WTC11 (cell line): ENCODE results near the gene RARA. TPM values are rescaled to one million over a fixed set of nuclear protein-coding genes. Genes with fewer than 3 reads are reported as not detected.

Source experiments
- ATAC-seq: fragments of 200-7000 bp; cut with Tn5 transposase; 2 replicates; pipeline ENCODE4 v1.10.0; 2021; ENCODE audit warnings: mild to moderate bottlenecking, moderate library complexity
- CTCF ChIA-PET: fragments of 300-600 bp; sonication (Branson Sonifier 250); formaldehyde crosslinking; loops from one replicate; lab custom pipeline; 2021; ENCODE audit warnings: antibody characterized with exemption; lab: Charles Lee
- POLR2A ChIA-PET: fragments of 350-600 bp; sonication (Branson Sonifier 250); formaldehyde crosslinking; loops from one replicate; lab custom pipeline; 2021; ENCODE audit warnings: antibody characterized with exemption; lab: Charles Lee
- DNase-seq: peaks from one replicate; pipeline ENCODE4 v3.0.0; 2021; ENCODE audit warnings: low spot score
- H3K27ac Mint-ChIP-seq: 2 replicates; pipeline ENCODE4 v1.8.0; 2021; ENCODE audit warnings: mixed read lengths
- H3K27me3 Mint-ChIP-seq: 2 replicates; pipeline ENCODE4 v1.8.0; 2021; ENCODE audit warnings: low read depth, mild to moderate bottlenecking, moderate library complexity, mixed read lengths
- H3K36me3 Mint-ChIP-seq: 2 replicates; pipeline ENCODE4 v1.8.0; 2021; ENCODE audit warnings: mixed read lengths
- H3K4me1 Mint-ChIP-seq: 2 replicates; pipeline ENCODE4 v1.8.0; 2022; ENCODE audit warnings: mixed read lengths
- H3K4me3 Mint-ChIP-seq: 2 replicates; pipeline ENCODE4 v1.8.0; 2021; ENCODE audit warnings: mild to moderate bottlenecking, moderate library complexity, mixed read lengths
- H3K9me3 Mint-ChIP-seq: 2 replicates; pipeline ENCODE4 v1.8.0; 2021; ENCODE audit warnings: mixed read lengths
- GABPB1 ChIP-seq: sonication (generic); formaldehyde crosslinking; IDR thresholded peaks from 2 replicates; pipeline ENCODE4 v1.8.1; 2023; ENCODE audit warnings: mild to moderate bottlenecking, missing genetic modification reagents
- NFATC4 ChIP-seq: fragments of 250-450 bp; sonication (Bioruptor Pico); IDR thresholded peaks from 2 replicates; pipeline ENCODE4 v1.9.0; 2021; ENCODE audit warnings: mild to moderate bottlenecking
- OVOL2 ChIP-seq: fragments of 250-450 bp; sonication (Bioruptor Pico); IDR thresholded peaks from 2 replicates; pipeline ENCODE4 v1.9.0; 2021; ENCODE audit warnings: mild to moderate bottlenecking, borderline replicate concordance
- PRRX2 ChIP-seq: fragments of 250-450 bp; sonication (Bioruptor Pico); IDR thresholded peaks from 2 replicates; pipeline ENCODE4 v1.8.0; 2021; ENCODE audit warnings: mild to moderate bottlenecking
- RELA ChIP-seq: sonication (generic); formaldehyde crosslinking; IDR thresholded peaks from 2 replicates; pipeline ENCODE4 v1.8.1; 2022; ENCODE audit warnings: missing genetic modification reagents, mild to moderate bottlenecking, borderline replicate concordance
- SOX15 ChIP-seq: fragments of 250-450 bp; sonication (Bioruptor Pico); IDR thresholded peaks from 2 replicates; pipeline ENCODE4 v1.9.0; 2021; ENCODE audit warnings: mild to moderate bottlenecking
- SP1 ChIP-seq: sonication (generic); formaldehyde crosslinking; conservative IDR thresholded peaks from 2 replicates; pipeline ENCODE4 v1.8.1; 2022; ENCODE audit warnings: missing genetic modification reagents
- ZNF396 ChIP-seq: fragments of 250-450 bp; sonication (Bioruptor Pico); IDR thresholded peaks from 2 replicates; pipeline ENCODE4 v1.8.0; 2021; ENCODE audit warnings: mild to moderate bottlenecking, moderate library complexity, borderline replicate concordance
- total RNA-seq: library from RNA; stranded (reverse); gene quantifications from 3 replicates; pipeline ENCODE4 v1.2.3, GENCODE V29; 2021
- TF ChIP-seq, protein P1 (sequence below): fragments of 250-450 bp; sonication (Bioruptor Pico); IDR thresholded peaks from 2 replicates; pipeline ENCODE4 v1.9.0; 2021; ENCODE audit warnings: mild to moderate bottlenecking
- TF ChIP-seq, protein P2 (sequence below): sonication (generic); formaldehyde crosslinking; IDR thresholded peaks from 2 replicates; pipeline ENCODE4 v1.8.1; 2022; ENCODE audit warnings: missing genetic modification reagents, borderline replicate concordance

Gene RARA
- total RNA-seq, 1 experiment from 2014 or later = 20.7 TPM

DNA sequence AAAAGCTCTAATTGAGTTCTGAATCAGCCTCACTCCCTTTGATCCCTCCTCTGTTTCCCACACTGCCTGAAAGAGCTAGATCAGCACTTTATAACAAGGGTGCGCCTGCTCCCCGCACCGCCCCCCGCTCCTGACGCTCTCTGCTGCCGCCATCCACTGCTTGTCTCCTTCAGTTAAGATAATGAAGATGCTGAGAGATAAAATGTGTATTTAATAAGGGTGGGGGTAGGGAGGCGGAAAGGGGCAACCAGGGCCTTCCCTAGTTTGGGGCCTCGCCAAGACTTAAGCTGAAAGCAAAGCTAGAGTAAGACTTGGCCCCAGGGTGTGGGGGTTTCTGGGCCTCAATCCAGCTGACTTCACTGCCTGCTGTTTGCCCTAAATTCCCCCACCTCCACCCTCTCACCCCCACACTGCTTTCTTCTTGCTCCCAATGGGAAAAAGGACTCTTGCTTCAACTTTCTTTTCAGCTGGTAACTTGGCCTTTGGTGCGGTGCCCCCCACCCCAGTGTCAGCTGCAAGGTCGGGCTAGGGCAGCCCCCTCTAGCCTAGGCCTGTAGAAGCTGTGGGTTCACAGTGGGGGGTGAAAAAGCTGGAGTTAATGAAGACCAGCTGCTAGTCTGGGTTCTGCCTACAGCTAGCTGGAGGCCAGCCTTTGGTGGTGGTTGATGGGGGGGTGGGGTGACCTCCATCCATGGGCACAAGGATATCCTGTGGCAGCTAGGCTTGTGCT is 1.8 kb upstream of the RARA start (continued):
- TF ChIP-seq ZNF396 (CRISPR knock-in tag) = no peak

DNA sequence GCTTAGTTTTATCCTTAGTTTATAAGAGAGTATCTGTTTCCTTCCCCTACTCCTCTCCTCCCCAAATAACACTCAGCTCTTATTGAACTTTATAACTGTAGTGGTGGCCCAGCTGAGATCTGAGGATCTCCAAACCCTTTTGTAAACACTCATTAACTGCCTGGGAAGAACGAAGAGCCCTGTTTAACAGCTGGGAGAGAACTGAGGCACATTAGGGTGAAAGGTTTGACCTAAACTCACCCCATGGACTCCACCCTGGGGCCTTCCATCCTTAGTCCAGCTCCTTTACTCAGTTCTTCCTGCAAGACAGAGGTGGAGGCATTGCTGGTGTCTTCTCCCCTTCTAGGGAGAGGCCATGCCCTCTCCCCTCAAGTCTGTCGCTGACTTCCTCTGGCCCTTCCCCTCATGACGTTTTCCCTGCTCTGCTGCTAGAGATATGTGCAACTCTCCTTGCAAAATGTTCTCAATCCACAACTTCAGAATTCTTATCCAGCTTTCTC is 1.2 kb upstream of the RARA start:
- TF ChIP-seq GABPB1 = no peak
- no peak for TF ChIP-seq RELA (CRISPR knock-in tag)
- no peak for TF ChIP-seq OVOL2
- no peak for DNase-seq
- Mint-ChIP-seq H3K4me3 (no peak overlapping the region), H3K36me3 (peaks cover 13% of the 10 kb centered on the region), H3K27ac (no peak overlapping the region), H3K27me3 (no peaks in the 10 kb centered on the region), H3K4me1 (peaks cover 39% of the 10 kb centered on the region), H3K9me3 (no peaks in the 10 kb centered on the region)
- ChIA-PET CTCF (interaction anchor here (0.6 to 10.9 kb wide), 21 partner anchors 9 to 289 kb away, joined by 3 to 259 read pairs (median 6); partner anchors contain the start of gene WIPF2), POLR2A (interaction anchor here (0.5 to 3.3 kb wide), 9 partner anchors 8 to 132 kb away, joined by 3 to 17 read pairs (median 5); no protein-coding TSS in a partner anchor)
- ATAC-seq = no peak

DNA sequence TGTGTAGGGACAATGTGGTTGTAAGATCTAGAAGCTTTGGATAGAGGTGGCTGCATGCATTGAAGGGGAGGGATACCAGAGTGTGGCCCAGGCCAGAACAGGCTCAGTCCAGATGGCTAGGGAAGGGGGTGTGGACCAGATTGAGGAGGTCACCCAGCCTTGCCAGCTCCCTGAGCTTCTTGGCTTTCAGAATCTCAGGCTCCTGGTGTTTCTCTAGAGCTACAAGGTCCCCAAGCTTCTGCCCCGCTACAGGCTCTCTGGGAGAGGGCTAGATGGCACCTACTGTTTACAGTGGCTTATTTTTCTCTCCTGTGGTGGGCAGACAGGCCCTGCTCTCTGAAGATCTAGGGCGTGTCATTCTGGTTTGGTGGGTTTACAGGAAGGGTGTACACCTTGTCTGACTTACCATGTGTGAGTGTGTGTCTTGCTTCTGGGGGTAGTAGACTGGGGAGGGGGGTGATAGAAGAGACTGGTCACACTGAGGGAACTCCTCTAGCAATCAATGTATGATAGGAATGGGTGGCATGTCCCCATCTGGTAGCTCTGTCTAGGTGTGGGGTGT is 1.1 kb downstream of the RARA start:
- H3K27me3 Mint-ChIP-seq = no peaks in the 10 kb centered on the region
- no peaks in the 10 kb centered on the region for H3K9me3 Mint-ChIP-seq
- peaks cover 43% of the 10 kb centered on the region for H3K4me1 Mint-ChIP-seq
- no peak for ATAC-seq
- no peak for TF ChIP-seq NFATC4
- TF ChIP-seq, all 79 proteins: peak for 0
- no peaks in the 10 kb centered on the region for H3K36me3 Mint-ChIP-seq
- ChIA-PET POLR2A (interaction anchor here (0.5 to 1.3 kb wide), 5 partner anchors 9 to 92 kb away, joined by 3 to 8 read pairs (median 4); no protein-coding TSS in a partner anchor), CTCF (interaction anchor here (0.9 to 10.9 kb wide), 8 partner anchors 7 to 275 kb away, joined by 3 to 259 read pairs (median 7); no protein-coding TSS in a partner anchor)
- H3K27ac Mint-ChIP-seq = no peak overlapping the region
- DNase-seq = no peak
- no peak overlapping the region for H3K4me3 Mint-ChIP-seq

DNA sequence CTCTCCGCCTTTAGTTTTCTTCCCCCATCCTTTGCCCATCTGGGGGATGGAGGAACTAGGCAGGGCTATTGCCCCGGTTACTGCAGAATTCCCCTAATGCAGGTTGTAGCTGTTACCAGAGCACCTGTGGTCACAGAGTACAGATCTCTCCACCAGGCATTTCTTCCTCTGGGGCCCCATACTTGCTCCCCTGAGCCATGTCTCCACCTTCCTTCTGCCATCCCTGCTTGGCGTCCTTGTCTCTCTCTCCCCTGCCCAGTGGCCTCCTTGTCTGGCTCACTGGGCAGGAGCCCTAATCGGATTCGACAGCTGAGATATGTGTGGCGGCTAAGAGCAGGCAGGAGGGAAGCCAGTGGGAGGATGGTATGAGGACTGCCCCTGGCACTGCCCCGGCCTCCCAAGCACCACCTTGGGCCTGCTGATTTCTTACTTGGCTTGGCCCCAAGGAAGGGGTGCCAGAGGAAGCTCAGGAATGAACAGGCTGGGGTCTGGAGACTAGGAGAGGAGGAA is 2.0 kb downstream of the RARA start:
- peaks cover 48% of the 10 kb centered on the region for H3K4me1 Mint-ChIP-seq
- TF ChIP-seq PRRX2 (CRISPR knock-in tag) (no peak), SOX15 (CRISPR knock-in tag) (no peak)
- TF ChIP-seq, all 79 proteins: peak for 0
- Mint-ChIP-seq H3K9me3 (no peaks in the 10 kb centered on the region), H3K27me3 (peaks cover 3% of the 10 kb centered on the region), H3K36me3 (no peaks in the 10 kb centered on the region), H3K27ac (no peak overlapping the region), H3K4me3 (no peak overlapping the region)
- ChIA-PET POLR2A (interaction anchor here (0.6 to 1.6 kb wide), 3 partner anchors 23 to 1489 kb away, joined by 3 to 6 read pairs (median 3); partner anchors contain the start of gene CDC6), CTCF (interaction anchor here (0.6 to 10.9 kb wide), 5 partner anchors 42 to 581 kb away, joined by 3 to 259 read pairs (median 3); no protein-coding TSS in a partner anchor)
- DNase-seq (no peak), ATAC-seq (no peak)

DNA sequence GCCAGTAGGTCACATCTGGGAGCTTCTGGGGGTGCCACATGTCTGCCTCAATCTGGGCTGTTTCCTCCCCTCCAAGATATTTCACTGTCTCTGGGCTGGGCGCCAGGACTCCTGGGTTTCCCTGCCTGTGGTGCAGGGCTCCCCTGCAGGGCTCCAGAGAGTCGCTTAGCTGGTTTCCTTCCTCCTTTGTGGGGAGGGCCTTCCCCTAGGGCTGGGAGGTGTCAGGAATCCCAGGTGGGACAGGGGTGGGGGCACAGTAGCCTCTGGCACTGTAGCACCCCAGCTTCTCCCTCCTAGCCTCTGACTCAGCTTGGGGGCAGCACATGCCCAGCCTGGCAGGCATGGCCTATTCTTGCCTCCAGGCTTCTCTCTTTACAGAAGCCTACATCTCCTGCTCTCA is 2.6 kb downstream of the RARA start:
- Mint-ChIP-seq H3K9me3 (no peaks in the 10 kb centered on the region), H3K36me3 (no peaks in the 10 kb centered on the region), H3K4me1 (peaks cover 54% of the 10 kb centered on the region), H3K27me3 (peaks cover 9% of the 10 kb centered on the region), H3K27ac (no peak overlapping the region), H3K4me3 (no peak overlapping the region)
- ChIA-PET CTCF (interaction anchor here (10.9 kb wide), 1 partner anchor 42 kb away, joined by 259 read pairs; no protein-coding TSS in a partner anchor), POLR2A (interaction anchor here (0.6 to 1.6 kb wide), 3 partner anchors 23 to 1489 kb away, joined by 3 to 6 read pairs (median 3); partner anchors contain the start of gene CDC6)
- peak; percentile 1 for DNase-seq
- ATAC-seq = no peak
- TF ChIP-seq ZNF396 (CRISPR knock-in tag) (no peak), SP1 (CRISPR knock-in tag) (no peak), GABPB1 (no peak)
- TF ChIP-seq, protein P1, sequence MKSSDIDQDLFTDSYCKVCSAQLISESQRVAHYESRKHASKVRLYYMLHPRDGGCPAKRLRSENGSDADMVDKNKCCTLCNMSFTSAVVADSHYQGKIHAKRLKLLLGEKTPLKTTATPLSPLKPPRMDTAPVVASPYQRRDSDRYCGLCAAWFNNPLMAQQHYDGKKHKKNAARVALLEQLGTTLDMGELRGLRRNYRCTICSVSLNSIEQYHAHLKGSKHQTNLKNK = no peak
- TF ChIP-seq, protein P2, sequence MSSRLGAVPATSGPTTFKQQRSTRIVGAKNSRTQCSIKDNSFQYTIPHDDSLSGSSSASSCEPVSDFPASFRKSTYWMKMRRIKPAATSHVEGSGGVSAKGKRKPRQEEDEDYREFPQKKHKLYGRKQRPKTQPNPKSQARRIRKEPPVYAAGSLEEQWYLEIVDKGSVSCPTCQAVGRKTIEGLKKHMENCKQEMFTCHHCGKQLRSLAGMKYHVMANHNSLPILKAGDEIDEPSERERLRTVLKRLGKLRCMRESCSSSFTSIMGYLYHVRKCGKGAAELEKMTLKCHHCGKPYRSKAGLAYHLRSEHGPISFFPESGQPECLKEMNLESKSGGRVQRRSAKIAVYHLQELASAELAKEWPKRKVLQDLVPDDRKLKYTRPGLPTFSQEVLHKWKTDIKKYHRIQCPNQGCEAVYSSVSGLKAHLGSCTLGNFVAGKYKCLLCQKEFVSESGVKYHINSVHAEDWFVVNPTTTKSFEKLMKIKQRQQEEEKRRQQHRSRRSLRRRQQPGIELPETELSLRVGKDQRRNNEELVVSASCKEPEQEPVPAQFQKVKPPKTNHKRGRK (CRISPR knock-in tag) = no peak
